ENCODE data around the gene C20orf204.
A peak's percentile ranks its signal among the peaks of the same experiment; 100 is the strongest.
"Not testable (repeated sequence)": the region's sequence is repeated elsewhere in the genome, so short reads cannot be mapped to it uniquely, and the experiment has no call there.

The C20orf204 gene

DNA sequence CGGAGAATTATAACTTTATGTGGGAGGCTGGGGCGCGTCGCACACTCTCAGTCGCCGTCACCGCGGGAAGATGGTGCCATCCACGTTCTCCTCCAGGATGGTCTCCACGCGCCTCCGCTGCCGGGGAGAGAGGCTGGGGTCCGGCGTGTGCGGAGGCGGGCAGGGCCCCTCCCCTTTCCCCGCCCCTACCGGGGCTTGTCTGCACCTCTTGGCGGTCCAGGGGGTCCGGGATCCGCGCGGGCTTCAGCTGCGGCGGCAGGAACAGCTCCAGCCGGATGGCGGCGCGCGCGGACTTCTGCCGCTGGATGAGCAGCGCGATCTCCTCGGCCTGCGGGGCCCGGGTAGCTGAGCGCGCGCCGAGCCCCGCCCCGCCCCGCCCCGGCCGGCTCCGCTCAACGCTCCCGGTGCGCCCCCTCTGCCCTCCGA, 47.4 kb downstream of the C20orf204 start:
- H3K36me3 Mint-ChIP-seq (ENCODE audit: insufficient read depth): peaks cover 8% of the 10 kb centered on the region
- no peaks in the 10 kb centered on the region for H3K9me3 Mint-ChIP-seq
- no peak overlapping the region for H3K27ac Mint-ChIP-seq (ENCODE audit: low read depth)
- H3K27me3 Mint-ChIP-seq: no peaks in the 10 kb centered on the region
- DNase-seq (ENCODE audit: low spot score in 2 of 2) (peak in 1 of 2 donors; percentile 44), ATAC-seq (replicated peaks; ENCODE audit: extremely low read depth, poor library complexity, severe bottlenecking) (peak; percentile 42)
- peaks cover 41% of the 10 kb centered on the region for H3K4me1 Mint-ChIP-seq
- H3K4me3 Mint-ChIP-seq: peak overlapping the region; percentile 78

GRCh38 chr20:64083804-64084684, 48.1 kb downstream of the C20orf204 start, which contains the start of gene LKAAEAR1:
LKAAEAR1 (minus strand) TSS chr20:64084398; CDS start chr20:64084219, 179 bp downstream.
- no peak within 1 kb of the TSS for H3K27ac Mint-ChIP-seq (ENCODE audit: low read depth)
- peaks cover 8% of the 10 kb centered on the region for H3K36me3 Mint-ChIP-seq (ENCODE audit: insufficient read depth)
- H3K4me3 Mint-ChIP-seq: peak within 1 kb of the TSS; percentile 86
- no peaks in the 10 kb centered on the region for H3K27me3 Mint-ChIP-seq
- ATAC-seq (replicated peaks; ENCODE audit: extremely low read depth, poor library complexity, severe bottlenecking) (no peak), DNase-seq (ENCODE audit: low spot score in 2 of 2) (no peak)
- peaks cover 38% of the 10 kb centered on the region for H3K4me1 Mint-ChIP-seq
- no peaks in the 10 kb centered on the region for H3K9me3 Mint-ChIP-seq

GRCh38 chr20:64084685-64085152, 48.7 kb downstream of the C20orf204 start:
- no peak overlapping the region for H3K27ac Mint-ChIP-seq (ENCODE audit: low read depth)

GRCh38 chr20:64086801-64087200, 50.8 kb downstream of the C20orf204 start:
- DNase-seq (ENCODE audit: low spot score in 2 of 2) (no peak), ATAC-seq (replicated peaks; ENCODE audit: extremely low read depth, poor library complexity, severe bottlenecking) (no peak)
- Mint-ChIP-seq H3K4me1 (peaks cover 24% of the 10 kb centered on the region), H3K27me3 (no peaks in the 10 kb centered on the region), H3K27ac (ENCODE audit: low read depth) (no peak overlapping the region), H3K9me3 (no peaks in the 10 kb centered on the region), H3K4me3 (no peak overlapping the region), H3K36me3 (ENCODE audit: insufficient read depth) (peaks cover 6% of the 10 kb centered on the region)

More at GRCh38 chr20:64084685-64085152, 48.7 kb downstream of the C20orf204 start:
- H3K36me3 Mint-ChIP-seq (ENCODE audit: insufficient read depth): peaks cover 8% of the 10 kb centered on the region
- H3K9me3 Mint-ChIP-seq: no peaks in the 10 kb centered on the region
- ATAC-seq (replicated peaks; ENCODE audit: extremely low read depth, poor library complexity, severe bottlenecking) (no peak), DNase-seq (ENCODE audit: low spot score in 2 of 2) (no peak)
- no peaks in the 10 kb centered on the region for H3K27me3 Mint-ChIP-seq
- peak overlapping the region; percentile 86 for H3K4me3 Mint-ChIP-seq
- peaks cover 36% of the 10 kb centered on the region for H3K4me1 Mint-ChIP-seq

DNA sequence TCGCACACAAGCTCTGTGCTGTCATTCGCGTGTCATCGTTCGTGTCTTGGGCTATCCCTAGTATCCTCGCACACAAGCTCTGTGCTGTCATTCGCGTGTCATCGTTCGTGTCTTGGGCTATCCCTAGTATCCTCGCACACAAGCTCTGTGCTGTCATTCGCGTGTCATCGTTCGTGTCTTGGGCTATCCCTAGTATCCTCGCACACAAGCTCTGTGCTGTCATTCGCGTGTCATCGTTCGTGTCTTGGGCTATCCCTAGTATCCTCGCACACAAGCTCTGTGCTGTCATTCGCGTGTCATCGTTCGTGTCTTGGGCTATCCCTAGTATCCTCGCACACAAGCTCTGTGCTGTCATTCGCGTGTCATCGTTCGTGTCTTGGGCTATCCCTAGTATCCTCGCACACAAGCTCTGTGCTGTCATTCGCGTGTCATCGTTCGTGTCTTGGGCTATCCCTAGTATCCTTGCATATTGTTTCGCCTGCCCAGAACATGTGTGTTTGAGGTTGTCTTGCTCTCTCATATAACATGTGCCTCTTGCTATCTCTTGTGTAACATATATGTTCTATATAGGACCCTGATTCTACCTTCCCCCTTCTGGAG, 51.3 kb downstream of the C20orf204 start:
- H3K27ac Mint-ChIP-seq (ENCODE audit: low read depth); H3K27me3 Mint-ChIP-seq; H3K4me3 Mint-ChIP-seq; H3K9me3 Mint-ChIP-seq; DNase-seq (ENCODE audit: low spot score in 2 of 2); ATAC-seq (replicated peaks; ENCODE audit: extremely low read depth, poor library complexity, severe bottlenecking); H3K36me3 Mint-ChIP-seq (ENCODE audit: insufficient read depth): not testable (repeated sequence)
- peaks cover 18% of the 10 kb centered on the region for H3K4me1 Mint-ChIP-seq

GRCh38 chr20:64088586-64088985, 52.6 kb downstream of the C20orf204 start:
- not testable (repeated sequence) for H3K4me3 Mint-ChIP-seq; H3K36me3 Mint-ChIP-seq (ENCODE audit: insufficient read depth); H3K27me3 Mint-ChIP-seq; H3K27ac Mint-ChIP-seq (ENCODE audit: low read depth); ATAC-seq (replicated peaks; ENCODE audit: extremely low read depth, poor library complexity, severe bottlenecking); H3K4me1 Mint-ChIP-seq; H3K9me3 Mint-ChIP-seq; DNase-seq (ENCODE audit: low spot score in 2 of 2)

All from central memory CD8-positive, alpha-beta T cell (primary cell).